CD14-positive monocyte (primary cell): Measurements from ENCODE around the gene CAMTA1. TPM values are rescaled to one million over a fixed set of nuclear protein-coding genes. Genes with fewer than 3 reads are reported as not detected.

ENCODE experiments used
- DNase-seq, 3 donors: peaks; one replicate each; pipeline ENCODE4 v3.0.0-alpha.2; 2011 to 2022
- H2AFZ ChIP-seq: 2 replicates; pipeline ENCODE4 v1.6.0; 2012; ENCODE audit warnings: mild to moderate bottlenecking, low read depth, low read length, inconsistent platforms; ENCODE audit not compliant: insufficient read depth, poor library complexity, severe bottlenecking
- H3K27ac ChIP-seq, 2 donors: 1 replicate in 1 of 2; 2 replicates in 1 of 2; pipeline ENCODE4 v1.5.1; 2012 to 2013; ENCODE audit warnings: low read length in 2 of 2, control low read depth in 1 of 2, inconsistent platforms in 1 of 2, low read depth in 1 of 2, mild to moderate bottlenecking in 1 of 2
- H3K27me3 ChIP-seq, 2 donors: one replicate each; pipeline versions ENCODE4 v1.6.0 to v1.6.1; 2011 to 2013; ENCODE audit warnings: low read length in 2 of 2; ENCODE audit not compliant: control insufficient read depth in 2 of 2, insufficient read depth in 2 of 2
- H3K36me3 ChIP-seq, 2 donors: replicated peaks in 1 of 2; 1 replicate in 1 of 2; 2 replicates in 1 of 2; pipeline versions ENCODE4 v1.5.1 to v1.6.1; 2012 to 2013; ENCODE audit warnings: low read length in 2 of 2, control low read depth in 1 of 2, inconsistent platforms in 1 of 2, mild to moderate bottlenecking in 1 of 2; ENCODE audit not compliant: insufficient read depth in 2 of 2, control insufficient read depth in 1 of 2
- H3K4me1 ChIP-seq, 2 donors: 1 replicate in 1 of 2; 2 replicates in 1 of 2; pipeline versions ENCODE4 v1.5.1 to v1.6.1; 2012 to 2013; ENCODE audit warnings: low read length in 2 of 2, control low read depth in 1 of 2, inconsistent platforms in 1 of 2, mild to moderate bottlenecking in 1 of 2, moderate library complexity in 1 of 2; ENCODE audit not compliant: insufficient read depth in 2 of 2, control insufficient read depth in 1 of 2
- H3K4me2 ChIP-seq: replicated peaks from 2 replicates; pipeline ENCODE3; 2012; ENCODE audit warnings: low read length, moderate library complexity, mild to moderate bottlenecking; ENCODE audit not compliant: poor library complexity, severe bottlenecking; ENCODE audit errors: extremely low read depth
- H3K4me3 ChIP-seq, 3 experiments: fragments of 200-600 bp in 1 of 3; sonication (generic) in 1 of 3; replicated peaks in 1 of 3; 1 replicate in 2 of 3; 2 replicates in 1 of 3; pipeline ENCODE4 v1.5.1; 2011 to 2013; ENCODE audit warnings: low read length in 3 of 3, mild to moderate bottlenecking in 3 of 3, control low read depth in 2 of 3, low read depth in 2 of 3, inconsistent platforms in 1 of 3, moderate library complexity in 1 of 3
- H3K79me2 ChIP-seq: 2 replicates; pipeline ENCODE4 v1.6.0; 2012; ENCODE audit warnings: mild to moderate bottlenecking, control low read depth, inconsistent platforms, low read length, moderate library complexity; ENCODE audit not compliant: insufficient read depth
- H3K9ac ChIP-seq: 2 replicates; pipeline ENCODE4 v1.6.0; 2017; ENCODE audit warnings: low read length, mild to moderate bottlenecking; ENCODE audit not compliant: insufficient read depth, poor library complexity, severe bottlenecking
- H3K9me3 ChIP-seq, 2 donors: replicated peaks in 1 of 2; 1 replicate in 1 of 2; 2 replicates in 1 of 2; pipeline versions ENCODE4 v1.5.1 to v1.6.1; 2012 to 2013; ENCODE audit warnings: low read length in 2 of 2, control low read depth in 1 of 2; ENCODE audit not compliant: control insufficient read depth in 1 of 2, insufficient read depth in 1 of 2
- H4K20me1 ChIP-seq: 2 replicates; pipeline ENCODE4 v1.6.0; 2012; ENCODE audit warnings: mild to moderate bottlenecking, low read length, control low read depth, moderate library complexity; ENCODE audit not compliant: insufficient read depth
- H3K27ac Mint-ChIP-seq, 7 donors: one replicate each; pipeline ENCODE4 v1.8.0; 2020; ENCODE audit warnings: mild to moderate bottlenecking in 7 of 7, mixed read lengths in 7 of 7, moderate library complexity in 6 of 7, inconsistent platforms in 2 of 7
- H3K27me3 Mint-ChIP-seq, 3 donors: one replicate each; pipeline ENCODE4 v1.8.0; 2021 to 2022; ENCODE audit warnings: low read depth in 3 of 3, mild to moderate bottlenecking in 3 of 3, mixed read lengths in 3 of 3, moderate library complexity in 3 of 3, inconsistent platforms in 1 of 3
- H3K36me3 Mint-ChIP-seq, 2 donors: one replicate each; pipeline ENCODE4 v1.8.0; 2020; ENCODE audit warnings: mixed read lengths in 2 of 2, inconsistent platforms in 1 of 2, mild to moderate bottlenecking in 1 of 2
- H3K4me1 Mint-ChIP-seq: one replicate; pipeline ENCODE4 v1.8.0; 2020; ENCODE audit warnings: mild to moderate bottlenecking, mixed read lengths
- H3K4me3 Mint-ChIP-seq, 2 donors: one replicate each; pipeline ENCODE4 v1.8.0; 2020; ENCODE audit warnings: mild to moderate bottlenecking in 2 of 2, mixed read lengths in 2 of 2, moderate library complexity in 1 of 2
- H3K9me3 Mint-ChIP-seq, 7 donors: one replicate each; pipeline ENCODE4 v1.8.0; 2020 to 2022; ENCODE audit warnings: mixed read lengths in 7 of 7, mild to moderate bottlenecking in 6 of 7, moderate library complexity in 6 of 7, inconsistent platforms in 2 of 7
- CTCF ChIP-seq: fragments of 200-600 bp; IDR thresholded peaks from one replicate; pipeline ENCODE4 v1.8.0; 2022; ENCODE audit warnings: antibody characterized with exemption, mild to moderate bottlenecking
- WGBS: methylation state at CpG from one replicate; pipeline ENCODE4 v1.1.5; 2013; ENCODE audit warnings: missing lambda C conversion rate; ENCODE audit not compliant: insufficient coverage; 5-methylcytosine and 5-hydroxymethylcytosine counted together
- intact Hi-C, 2 donors: fragments of 100-400 bp; cut with micrococcal nuclease; formaldehyde crosslinking; loops; one replicate each; pipeline versions ENCODE4 v1.15.0 to v1.15.1; 2023
- polyA plus RNA-seq, 3 donors: library from polyadenylated mRNA; depleted of rRNA in 1 of 3; unstranded in 2 of 3; stranded (reverse) in 1 of 3; fragments of 300-500 nt in 2 of 3; fragments of >200 nt in 1 of 3; fragmentation: Illumina TruSeq in 2 of 3; gene quantifications; 1 replicate in 2 of 3; 2 replicates in 1 of 3; pipeline ENCODE4 v1.2.3, GENCODE V29; 2012 to 2021

The CAMTA1 gene
- polyA plus RNA-seq, 3 donors: 52.0 to 89.6 (median 78.3) TPM

DNA sequence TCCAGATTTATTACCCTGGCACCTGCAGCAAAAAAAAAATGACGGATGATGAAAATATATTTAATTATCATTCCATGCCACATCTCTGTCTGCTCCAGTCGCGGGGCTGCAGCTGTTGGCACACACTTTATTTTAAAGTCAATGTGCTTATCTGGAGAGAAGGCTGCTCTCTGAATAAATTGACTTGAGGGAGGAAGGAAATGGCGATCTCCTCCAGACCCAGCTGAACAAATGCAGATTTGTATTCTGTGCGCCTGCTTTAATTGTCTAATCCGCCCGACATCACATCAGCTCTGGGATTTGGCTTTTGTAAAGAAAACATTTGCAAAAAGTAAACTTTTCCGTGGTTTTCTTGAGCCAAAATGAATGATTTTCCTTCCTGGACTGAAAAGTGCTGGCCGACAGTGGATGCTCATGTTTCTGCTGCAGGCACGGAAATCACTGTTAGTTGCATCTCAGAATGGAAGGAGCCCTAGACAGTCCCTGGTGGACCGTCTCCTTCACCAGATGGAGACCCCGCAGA is 150.2 kb downstream of the CAMTA1 start:
- Histone ChIP-seq H3K27ac (no peak overlapping the region), H3K4me1 (no peaks in the 10 kb centered on the region), H3K27me3 (peaks cover 25 to 28% of the 10 kb centered on the region in 2 donors), H3K4me2 (no peak overlapping the region), H3K4me3 (no peak overlapping the region), H3K79me2 (no peaks in the 10 kb centered on the region), H3K9ac (no peak overlapping the region), H3K9me3 (no peaks in the 10 kb centered on the region), H3K36me3 (no peaks in the 10 kb centered on the region), H4K20me1 (no peaks in the 10 kb centered on the region), H2AFZ (no peak overlapping the region)
- Mint-ChIP-seq H3K27ac (no peak overlapping the region), H3K27me3 (peaks cover 0 to 11% (median 4%) of the 10 kb centered on the region in 3 donors), H3K4me3 (no peak overlapping the region), H3K4me1 (no peaks in the 10 kb centered on the region), H3K36me3 (no peaks in the 10 kb centered on the region), H3K9me3 (no peaks in the 10 kb centered on the region)
- intact Hi-C loops: no loop called here
- no peak for TF ChIP-seq CTCF
- DNase-seq: no peak
- 1% methylated on average over 8 of the region's 12 CpGs for WGBS

GRCh38 chr1:6935911-6936690 is 150.8 kb downstream of the CAMTA1 start:
- Histone ChIP-seq H3K79me2 (no peaks in the 10 kb centered on the region), H3K4me3 (no peak overlapping the region), H3K27ac (no peak overlapping the region), H3K9me3 (no peaks in the 10 kb centered on the region), H3K27me3 (peaks cover 25% of the 10 kb centered on the region in 2 donors), H3K36me3 (no peaks in the 10 kb centered on the region), H3K4me1 (no peaks in the 10 kb centered on the region), H2AFZ (no peak overlapping the region), H3K9ac (no peak overlapping the region), H4K20me1 (no peaks in the 10 kb centered on the region), H3K4me2 (no peak overlapping the region)
- 0% methylated on average over 1 of the region's 8 CpGs for WGBS
- no peak for TF ChIP-seq CTCF
- no peak overlapping the region for H3K4me3 Mint-ChIP-seq
- H3K27ac Mint-ChIP-seq: no peak overlapping the region
- H3K9me3 Mint-ChIP-seq: no peaks in the 10 kb centered on the region
- no peak for DNase-seq
- intact Hi-C loops: no loop called here
- no peaks in the 10 kb centered on the region for H3K36me3 Mint-ChIP-seq
- H3K27me3 Mint-ChIP-seq: peaks cover 0 to 9% (median 4%) of the 10 kb centered on the region in 3 donors
- no peaks in the 10 kb centered on the region for H3K4me1 Mint-ChIP-seq
